Mucosa of rectum (tissue), 2 donors: ENCODE results near the gene ATP13A5.

Experiments
- H3K27ac ChIP-seq, 2 donors: one replicate each; pipeline ENCODE4 v1.7.0; 2013; ENCODE audit warnings: inconsistent platforms in 2 of 2, low read depth in 2 of 2, low read length in 2 of 2
- H3K27me3 ChIP-seq, 2 donors: one replicate each; pipeline ENCODE4 v1.7.0; 2013; ENCODE audit warnings: low read length in 2 of 2; ENCODE audit not compliant: control insufficient read depth in 2 of 2, insufficient read depth in 2 of 2
- H3K36me3 ChIP-seq, 2 donors: one replicate each; pipeline ENCODE4 v1.7.0; 2013; ENCODE audit warnings: low read length in 2 of 2; ENCODE audit not compliant: control insufficient read depth in 2 of 2, insufficient read depth in 2 of 2
- H3K4me1 ChIP-seq, 2 donors: one replicate each; pipeline ENCODE4 v1.7.0; 2013; ENCODE audit warnings: low read length in 2 of 2, mild to moderate bottlenecking in 1 of 2; ENCODE audit not compliant: control insufficient read depth in 2 of 2, insufficient read depth in 2 of 2
- H3K4me3 ChIP-seq, 2 donors: one replicate each; pipeline ENCODE4 v1.7.0; 2013; ENCODE audit warnings: low read length in 2 of 2
- H3K9ac ChIP-seq, 2 donors: one replicate each; pipeline ENCODE4 v1.7.0; 2013; ENCODE audit warnings: low read length in 2 of 2, low read depth in 1 of 2, mild to moderate bottlenecking in 1 of 2
- H3K9me3 ChIP-seq, 2 donors: one replicate each; pipeline ENCODE4 v1.7.0; 2013; ENCODE audit warnings: low read length in 2 of 2; ENCODE audit not compliant: control insufficient read depth in 2 of 2
- donor health status: healthy.
- donor health status: Normal muscosa, but diverticular disease.

Gene ATP13A5

GRCh38 chr3:193378706-193379105, at the start of gene ATP13A5:
ATP13A5 (minus strand) TSS chr3:193378753; CDS start chr3:193378725, 28 bp downstream.
- Histone ChIP-seq H3K4me3 (no peak within 1 kb of the TSS), H3K27me3 (no peaks in the 10 kb centered on the region), H3K4me1 (no peaks in the 10 kb centered on the region), H3K9me3 (no peaks in the 10 kb centered on the region), H3K27ac (no peak within 1 kb of the TSS), H3K36me3 (no peaks in the 10 kb centered on the region), H3K9ac (no peak within 1 kb of the TSS)

GRCh38 chr3:193418576-193419373, 40.2 kb upstream of the ATP13A5 start:
- H3K9me3 ChIP-seq, result peaks cover 0 to 3% of the 10 kb centered on the region in 2 donors
- H3K27me3 ChIP-seq, result no peaks in the 10 kb centered on the region
- no peak overlapping the region for H3K27ac ChIP-seq
- H3K4me1 ChIP-seq, result no peaks in the 10 kb centered on the region
- no peak overlapping the region for H3K4me3 ChIP-seq
- H3K9ac ChIP-seq, result no peak overlapping the region
- H3K36me3 ChIP-seq, result peaks cover 0 to 2% of the 10 kb centered on the region in 2 donors

GRCh38 chr3:193416629-193417028, 38.1 kb upstream of the ATP13A5 start:
- Histone ChIP-seq H3K27me3 (no peaks in the 10 kb centered on the region), H3K4me3 (no peak overlapping the region), H3K4me1 (no peaks in the 10 kb centered on the region), H3K27ac (no peak overlapping the region), H3K9me3 (peaks cover 0 to 3% of the 10 kb centered on the region in 2 donors), H3K9ac (no peak overlapping the region), H3K36me3 (peaks cover 0 to 5% of the 10 kb centered on the region in 2 donors)

GRCh38 chr3:193407688-193408087, 29.1 kb upstream of the ATP13A5 start:
- Histone ChIP-seq H3K9ac (no peak overlapping the region), H3K9me3 (no peaks in the 10 kb centered on the region), H3K27ac (no peak overlapping the region), H3K27me3 (no peaks in the 10 kb centered on the region), H3K4me3 (no peak overlapping the region), H3K36me3 (peaks cover 2 to 7% of the 10 kb centered on the region in 2 donors), H3K4me1 (no peaks in the 10 kb centered on the region)

- H3K9ac ChIP-seq, result no peak overlapping the region
- no peaks in the 10 kb centered on the region for H3K27me3 ChIP-seq
- H3K9me3 ChIP-seq, result no peaks in the 10 kb centered on the region
- peaks cover 2 to 7% of the 10 kb centered on the region in 2 donors for H3K36me3 ChIP-seq
- H3K4me1 ChIP-seq, result no peaks in the 10 kb centered on the region
- H3K27ac ChIP-seq, result no peak overlapping the region
- no peak overlapping the region for H3K4me3 ChIP-seq
These were observed 28.6 kb upstream of the ATP13A5 start for GRCh38 chr3:193407112-193407511.

GRCh38 chr3:193403307-193403706, 24.8 kb upstream of the ATP13A5 start:
- Histone ChIP-seq H3K27me3 (no peaks in the 10 kb centered on the region), H3K9ac (no peak overlapping the region), H3K27ac (no peak overlapping the region), H3K9me3 (no peaks in the 10 kb centered on the region), H3K36me3 (peaks cover 0 to 7% of the 10 kb centered on the region in 2 donors), H3K4me1 (no peaks in the 10 kb centered on the region), H3K4me3 (no peak overlapping the region)

- H3K27ac ChIP-seq, result no peak overlapping the region
- H3K4me3 ChIP-seq, result no peak overlapping the region
These were observed 21.8 kb upstream of the ATP13A5 start for GRCh38 chr3:193400304-193400703.

GRCh38 chr3:193396451-193397244, 18.1 kb upstream of the ATP13A5 start:
- Histone ChIP-seq H3K4me3 (no peak overlapping the region), H3K36me3 (no peaks in the 10 kb centered on the region), H3K4me1 (no peaks in the 10 kb centered on the region), H3K9me3 (no peaks in the 10 kb centered on the region), H3K27me3 (no peaks in the 10 kb centered on the region), H3K27ac (no peak overlapping the region), H3K9ac (no peak overlapping the region)

More at GRCh38 chr3:193400304-193400703, 21.8 kb upstream of the ATP13A5 start:
- Histone ChIP-seq H3K9ac (no peak overlapping the region), H3K36me3 (peaks cover 0 to under 1% of the 10 kb centered on the region in 2 donors), H3K4me1 (no peaks in the 10 kb centered on the region), H3K27me3 (no peaks in the 10 kb centered on the region), H3K9me3 (no peaks in the 10 kb centered on the region)

GRCh38 chr3:193391902-193392301, 13.3 kb upstream of the ATP13A5 start:
- Histone ChIP-seq H3K27ac (no peak overlapping the region), H3K36me3 (no peaks in the 10 kb centered on the region), H3K4me1 (no peaks in the 10 kb centered on the region), H3K9me3 (no peaks in the 10 kb centered on the region), H3K4me3 (no peak overlapping the region), H3K27me3 (no peaks in the 10 kb centered on the region), H3K9ac (no peak overlapping the region)

GRCh38 chr3:193389335-193389734, 10.8 kb upstream of the ATP13A5 start:
- Histone ChIP-seq H3K4me3 (no peak overlapping the region), H3K4me1 (no peaks in the 10 kb centered on the region), H3K27ac (no peak overlapping the region), H3K27me3 (no peaks in the 10 kb centered on the region), H3K9ac (no peak overlapping the region), H3K36me3 (no peaks in the 10 kb centered on the region), H3K9me3 (no peaks in the 10 kb centered on the region)
